ENCODE measurements around the gene ERBB2. TPM values are rescaled to one million over a fixed set of nuclear protein-coding genes. Genes with fewer than 3 reads are reported as not detected.

Gene ERBB2
- total RNA-seq, 2 experiments from 2014 or later: 3.5 to 4.7 TPM

- H3K9me3 Mint-ChIP-seq (ENCODE audit: low read depth): no peaks in the 10 kb centered on the region
- H3K4me3 Mint-ChIP-seq: no peak overlapping the region
- CTCF ChIA-PET: interaction anchor here (1.3 to 1.8 kb wide), 2 partner anchors 18 to 114 kb away, joined by 5 to 6 read pairs; no protein-coding TSS in a partner anchor
- H3K4me1 Mint-ChIP-seq: peaks cover 16% of the 10 kb centered on the region
- ATAC-seq (no peak), DNase-seq (no peak)
- H3K27ac Mint-ChIP-seq: no peak overlapping the region
- no peaks in the 10 kb centered on the region for H3K36me3 Mint-ChIP-seq
- H3K27me3 Mint-ChIP-seq: peaks cover 8% of the 10 kb centered on the region
Observed at GRCh38 chr17:39735882-39736281, 36.0 kb downstream of the ERBB2 start.

DNA sequence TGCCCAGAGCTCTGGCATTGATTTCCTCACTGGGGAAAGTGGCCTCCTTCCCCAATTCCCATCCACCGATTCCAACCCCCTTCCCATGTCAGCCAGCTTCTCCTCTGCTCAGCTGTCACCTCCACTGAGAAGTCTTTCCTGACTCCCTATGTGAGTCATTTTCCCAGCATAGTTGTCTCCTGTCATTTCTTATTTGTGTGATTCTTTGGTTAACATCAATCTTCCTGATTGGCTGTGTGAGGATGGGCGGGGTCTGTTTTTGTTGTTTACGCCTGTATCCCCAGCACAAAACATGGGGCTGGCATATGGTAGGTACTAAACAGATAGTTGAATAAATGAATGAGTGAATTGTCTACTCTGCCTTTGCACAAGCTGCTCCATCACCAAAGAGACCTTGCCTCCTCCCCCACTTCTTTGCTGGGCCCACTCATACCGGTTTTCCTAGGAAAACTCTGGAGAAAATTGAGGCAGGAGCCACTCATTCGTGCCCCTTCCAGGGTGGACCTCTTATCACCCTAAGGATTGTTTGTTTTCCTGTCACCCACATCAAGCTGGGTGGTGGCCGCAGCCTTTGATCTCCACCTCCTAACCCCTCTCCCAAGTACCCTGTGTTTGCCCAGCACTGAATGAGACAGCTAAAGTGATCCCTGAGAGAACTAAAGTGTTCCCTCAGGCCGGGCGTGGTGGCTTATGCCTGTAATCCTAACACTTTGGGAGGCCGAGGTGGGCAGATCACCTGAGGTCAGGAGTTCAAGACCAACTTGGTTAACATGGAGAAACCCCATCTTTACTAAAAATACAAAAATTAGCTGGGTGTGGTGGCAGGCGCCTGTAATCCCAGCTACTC is 36.7 kb downstream of the ERBB2 start:
- no peaks in the 10 kb centered on the region for H3K9me3 Mint-ChIP-seq (ENCODE audit: low read depth)
- CTCF ChIA-PET: interaction anchor here (1.3 kb wide), 1 partner anchor 17 kb away, joined by 5 read pairs; no protein-coding TSS in a partner anchor
- H3K27me3 Mint-ChIP-seq: peaks cover 8% of the 10 kb centered on the region
- no peak overlapping the region for H3K4me3 Mint-ChIP-seq
- H3K36me3 Mint-ChIP-seq: no peaks in the 10 kb centered on the region
- ATAC-seq (no peak), DNase-seq (no peak)
- no peak overlapping the region for H3K27ac Mint-ChIP-seq
- peaks cover 12% of the 10 kb centered on the region for H3K4me1 Mint-ChIP-seq

GRCh38 chr17:39737206-39737759 is 37.4 kb downstream of the ERBB2 start:
- CTCF ChIA-PET: interaction anchor here (1.3 kb wide), 1 partner anchor 16 kb away, joined by 5 read pairs; no protein-coding TSS in a partner anchor
- no peak for ATAC-seq
- Mint-ChIP-seq H3K4me3 (no peak overlapping the region), H3K4me1 (peaks cover 12% of the 10 kb centered on the region), H3K36me3 (no peaks in the 10 kb centered on the region), H3K27ac (no peak overlapping the region), H3K9me3 (ENCODE audit: low read depth) (no peaks in the 10 kb centered on the region), H3K27me3 (peaks cover 8% of the 10 kb centered on the region)
- DNase-seq: no peak

- H3K4me3 Mint-ChIP-seq: no peak within 1 kb of the TSS
- no peaks in the 10 kb centered on the region for H3K36me3 Mint-ChIP-seq
- H3K27me3 Mint-ChIP-seq: peaks cover 8% of the 10 kb centered on the region
- peaks cover 12% of the 10 kb centered on the region for H3K4me1 Mint-ChIP-seq
- CTCF ChIA-PET: no interaction called here
- ATAC-seq: no peak
- H3K27ac Mint-ChIP-seq: no peak within 1 kb of the TSS
- no peak for DNase-seq
- H3K9me3 Mint-ChIP-seq (ENCODE audit: low read depth): no peaks in the 10 kb centered on the region
Observed at GRCh38 chr17:39737760-39738567, 38.1 kb downstream of the ERBB2 start, which contains the start of gene GRB7. TSS of gene GRB7 (plus strand) at chr17:39737938. CDS start at chr17:39742302, 4,364 bp downstream.

- DNase-seq: peak; percentile 57
- no peaks in the 10 kb centered on the region for H3K9me3 Mint-ChIP-seq (ENCODE audit: low read depth)
- CTCF ChIA-PET: no interaction called here
- peak; percentile 74 for ATAC-seq
- no peaks in the 10 kb centered on the region for H3K36me3 Mint-ChIP-seq
- H3K4me1 Mint-ChIP-seq: peaks cover 12% of the 10 kb centered on the region
- H3K27ac Mint-ChIP-seq: no peak overlapping the region
- no peak overlapping the region for H3K4me3 Mint-ChIP-seq
- peaks cover 12% of the 10 kb centered on the region for H3K27me3 Mint-ChIP-seq
Observed at GRCh38 chr17:39738568-39738901, 38.7 kb downstream of the ERBB2 start.

DNA sequence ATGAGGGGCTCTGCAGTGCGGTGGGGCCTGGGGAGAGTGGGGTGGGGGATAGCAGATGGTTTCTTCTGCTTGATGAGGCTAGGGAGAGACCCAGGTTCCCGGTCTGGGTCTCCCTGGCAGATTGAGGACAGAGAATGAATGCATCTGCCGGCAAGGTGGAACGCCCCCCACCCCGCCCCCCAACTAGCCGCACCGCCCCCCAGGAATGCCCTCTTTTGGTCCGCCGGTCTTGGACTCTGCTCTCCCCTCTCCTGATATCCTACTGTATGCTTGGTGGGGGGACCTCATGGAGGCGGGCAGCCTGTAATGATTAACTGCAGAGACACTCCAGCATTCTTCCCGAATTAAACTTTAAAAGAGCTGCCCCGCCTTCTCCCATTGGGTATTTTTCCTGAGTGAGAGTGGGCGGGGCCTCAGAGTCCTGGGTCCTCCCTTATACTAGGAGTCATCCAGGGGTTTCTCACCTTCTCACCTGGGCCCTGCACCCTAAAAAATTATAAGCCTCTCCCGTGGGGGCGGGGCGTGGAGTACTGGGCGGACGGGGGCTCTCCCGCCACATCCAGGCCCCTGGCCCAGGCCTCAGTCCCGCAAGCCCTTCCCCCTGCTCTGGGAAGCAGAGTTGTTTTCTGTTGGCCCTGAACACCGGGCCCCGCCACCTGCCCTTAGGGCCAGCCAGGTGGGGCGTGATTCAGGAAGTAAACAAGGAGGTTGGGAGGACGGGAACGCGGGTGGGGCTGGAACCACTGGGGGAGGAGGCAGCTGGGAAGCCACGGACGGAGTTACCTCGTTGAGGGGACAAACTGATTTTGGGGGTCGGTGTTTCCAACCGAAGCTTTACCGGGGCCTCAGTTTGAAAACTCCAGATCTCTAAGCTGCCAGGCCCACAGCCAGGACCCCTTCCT is 39.4 kb downstream of the ERBB2 start:
- DNase-seq (no peak), ATAC-seq (no peak)
- CTCF ChIA-PET: interaction anchor here (0.6 to 1.1 kb wide), 2 partner anchors 21 to 382 kb away, joined by 3 read pairs; no protein-coding TSS in a partner anchor
- no peaks in the 10 kb centered on the region for H3K36me3 Mint-ChIP-seq
- H3K27ac Mint-ChIP-seq: no peak overlapping the region
- H3K27me3 Mint-ChIP-seq: peaks cover 12% of the 10 kb centered on the region
- no peak overlapping the region for H3K4me3 Mint-ChIP-seq
- H3K9me3 Mint-ChIP-seq (ENCODE audit: low read depth): no peaks in the 10 kb centered on the region
- peaks cover 12% of the 10 kb centered on the region for H3K4me1 Mint-ChIP-seq

GRCh38 chr17:39739885-39740356 is 40.1 kb downstream of the ERBB2 start:
- DNase-seq: no peak

DNA sequence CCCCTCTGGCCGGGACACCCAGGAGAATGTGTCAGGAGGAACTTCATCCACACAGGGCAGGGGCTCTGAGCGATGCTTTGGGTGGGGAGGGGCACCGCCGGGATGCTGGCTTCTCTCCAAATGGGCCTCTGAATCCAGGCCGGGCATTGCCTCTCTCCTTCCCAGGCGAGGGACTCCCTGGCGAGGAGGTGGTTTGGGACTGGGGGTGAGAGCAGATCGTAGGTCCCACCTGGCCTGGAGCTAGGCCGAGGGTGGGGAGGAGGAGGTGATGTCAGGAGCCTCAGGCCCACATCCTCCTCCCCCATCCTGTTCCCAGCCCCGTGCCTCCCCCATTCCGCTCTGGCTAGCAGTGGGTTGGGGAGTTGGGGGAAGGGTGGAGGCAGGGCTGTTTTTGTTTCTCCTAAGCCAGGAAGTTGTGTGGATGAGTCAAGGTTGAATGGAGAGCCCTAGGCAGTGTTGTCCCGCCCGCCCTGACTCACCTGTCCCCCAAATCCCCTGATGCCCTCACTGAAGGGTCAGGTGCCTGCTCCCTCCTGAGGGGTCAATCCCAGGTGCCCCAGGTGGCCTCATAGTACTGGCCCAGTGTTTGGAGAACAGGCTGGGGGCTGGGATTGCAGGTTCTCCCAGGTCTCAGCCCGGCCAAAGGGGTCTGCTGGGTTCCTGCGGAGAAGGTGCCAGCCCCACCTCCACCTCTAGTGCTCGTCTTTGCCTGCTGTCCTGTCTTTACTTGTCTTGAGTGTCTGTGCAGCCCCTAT is 40.7 kb downstream of the ERBB2 start:
- Mint-ChIP-seq H3K4me1 (peaks cover 12% of the 10 kb centered on the region), H3K27me3 (peaks cover 12% of the 10 kb centered on the region), H3K27ac (no peak overlapping the region), H3K36me3 (no peaks in the 10 kb centered on the region), H3K4me3 (no peak overlapping the region), H3K9me3 (ENCODE audit: low read depth) (no peaks in the 10 kb centered on the region)
- ATAC-seq (no peak), DNase-seq (peak; percentile 39)
- CTCF ChIA-PET: no interaction called here

More at GRCh38 chr17:39739885-39740356, 40.1 kb downstream of the ERBB2 start:
- CTCF ChIA-PET: interaction anchor here (1.1 kb wide), 1 partner anchor 21 kb away, joined by 3 read pairs; no protein-coding TSS in a partner anchor
- no peaks in the 10 kb centered on the region for H3K36me3 Mint-ChIP-seq
- no peaks in the 10 kb centered on the region for H3K9me3 Mint-ChIP-seq (ENCODE audit: low read depth)
- H3K4me3 Mint-ChIP-seq: no peak overlapping the region
- peaks cover 12% of the 10 kb centered on the region for H3K4me1 Mint-ChIP-seq
- peaks cover 12% of the 10 kb centered on the region for H3K27me3 Mint-ChIP-seq
- no peak for ATAC-seq
- H3K27ac Mint-ChIP-seq: no peak overlapping the region

- DNase-seq (no peak), ATAC-seq (no peak)
- H3K9me3 Mint-ChIP-seq (ENCODE audit: low read depth): no peaks in the 10 kb centered on the region
- H3K4me3 Mint-ChIP-seq: no peak overlapping the region
- H3K36me3 Mint-ChIP-seq: no peaks in the 10 kb centered on the region
- CTCF ChIA-PET: no interaction called here
- peaks cover 12% of the 10 kb centered on the region for H3K4me1 Mint-ChIP-seq
- H3K27me3 Mint-ChIP-seq: peaks cover 6% of the 10 kb centered on the region
- H3K27ac Mint-ChIP-seq: no peak overlapping the region
Observed at GRCh38 chr17:39742126-39742855, 42.4 kb downstream of the ERBB2 start.

DNA sequence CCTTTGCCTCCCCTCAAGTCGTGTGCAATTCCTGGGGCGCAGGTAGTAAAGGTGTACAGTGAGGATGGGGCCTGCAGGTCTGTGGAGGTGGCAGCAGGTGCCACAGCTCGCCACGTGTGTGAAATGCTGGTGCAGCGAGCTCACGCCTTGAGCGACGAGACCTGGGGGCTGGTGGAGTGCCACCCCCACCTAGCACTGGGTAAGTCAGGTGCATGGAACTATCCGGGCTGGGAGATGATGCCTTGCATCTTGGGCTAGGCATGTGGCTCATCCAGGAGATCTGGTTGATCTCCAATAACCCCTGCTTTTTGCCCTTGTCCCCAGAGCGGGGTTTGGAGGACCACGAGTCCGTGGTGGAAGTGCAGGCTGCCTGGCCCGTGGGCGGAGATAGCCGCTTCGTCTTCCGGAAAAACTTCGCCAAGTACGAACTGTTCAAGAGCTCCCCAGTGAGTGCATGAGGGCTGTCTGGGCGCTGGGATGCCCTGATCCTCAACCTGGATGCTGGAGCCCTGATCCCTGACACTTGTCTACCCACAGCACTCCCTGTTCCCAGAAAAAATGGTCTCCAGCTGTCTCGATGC is 43.1 kb downstream of the ERBB2 start:
- Mint-ChIP-seq H3K27ac (no peak overlapping the region), H3K4me1 (peaks cover 12% of the 10 kb centered on the region), H3K36me3 (no peaks in the 10 kb centered on the region), H3K9me3 (ENCODE audit: low read depth) (no peaks in the 10 kb centered on the region), H3K27me3 (peaks cover 6% of the 10 kb centered on the region), H3K4me3 (no peak overlapping the region)
- CTCF ChIA-PET: interaction anchor here (2.1 kb wide), 1 partner anchor 13 kb away, joined by 11 read pairs; the partner anchor contains the start of gene MIEN1
- no peak for ATAC-seq
- DNase-seq: no peak
